ENCODE results near the gene TSEN54. TPM values are rescaled to one million over a fixed set of nuclear protein-coding genes. Genes with fewer than 3 reads are reported as not detected.

Gene TSEN54
- total and polyA plus RNA-seq, 8 donors = 15.8 to 54.0 (median 38.9) TPM

- no peak overlapping the region for H3K27ac ChIP-seq
- peaks cover 0 to 75% of the 10 kb centered on the region in 2 donors for H3K36me3 ChIP-seq
- H3K27me3 ChIP-seq = no peaks in the 10 kb centered on the region
- no peak for TF ChIP-seq CTCF (IDR thresholded peaks at IDR 0.05)
- no peaks in the 10 kb centered on the region for H3K9me3 ChIP-seq
- H3K4me3 ChIP-seq = no peak overlapping the region
- no peak for DNase-seq
- intact Hi-C loops (cut with DNase I) = no loop called here
- no peaks in the 10 kb centered on the region for H3K4me1 ChIP-seq
- ATAC-seq = no peak
Observed at GRCh38 chr17:75563063-75563758, 46.9 kb downstream of the TSEN54 start.

- ATAC-seq = no peak
- intact Hi-C loops (cut with DNase I) = no loop called here
- Histone ChIP-seq H3K36me3 (peaks cover 0 to 79% of the 10 kb centered on the region in 2 donors), H3K27ac (no peak overlapping the region), H3K4me3 (no peak overlapping the region), H3K27me3 (no peaks in the 10 kb centered on the region), H3K4me1 (no peaks in the 10 kb centered on the region), H3K9me3 (no peaks in the 10 kb centered on the region)
- no peak for DNase-seq
- TF ChIP-seq CTCF (IDR thresholded peaks at IDR 0.05) = no peak
Observed at GRCh38 chr17:75564195-75564594, 47.9 kb downstream of the TSEN54 start.

DNA sequence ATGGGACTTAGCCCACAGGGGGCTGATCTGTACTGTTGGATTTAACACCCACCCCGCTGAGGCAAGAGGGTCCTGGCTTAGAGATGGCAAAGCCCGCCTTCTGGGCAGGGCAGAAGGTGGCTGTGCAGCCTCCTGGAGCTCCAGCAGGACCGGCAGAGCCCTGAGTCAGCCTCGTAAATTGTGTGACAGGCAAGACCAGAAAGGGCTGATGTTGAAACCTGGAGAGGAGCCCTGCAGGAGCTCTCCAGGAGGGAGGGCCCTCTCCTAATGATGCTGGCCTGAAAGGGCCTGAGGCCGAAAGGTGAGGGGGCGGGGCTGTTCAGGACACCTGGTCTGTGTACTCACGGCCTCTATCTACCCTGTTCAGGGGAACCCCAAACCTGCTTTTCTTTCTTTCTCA, 48.7 kb downstream of the TSEN54 start:
- Histone ChIP-seq H3K36me3 (peaks cover 0 to 79% of the 10 kb centered on the region in 2 donors), H3K9me3 (no peaks in the 10 kb centered on the region), H3K4me3 (no peak overlapping the region), H3K27me3 (no peaks in the 10 kb centered on the region), H3K27ac (no peak overlapping the region), H3K4me1 (no peaks in the 10 kb centered on the region)
- ATAC-seq (peak; percentile 75), DNase-seq (no peak)
- intact Hi-C loops (cut with DNase I) = no loop called here
- no peak for TF ChIP-seq CTCF (IDR thresholded peaks at IDR 0.05)

GRCh38 chr17:75565618-75566017, 49.3 kb downstream of the TSEN54 start:
- intact Hi-C loops (cut with DNase I) = no loop called here
- peaks cover 0 to 79% of the 10 kb centered on the region in 2 donors for H3K36me3 ChIP-seq

GRCh38 chr17:75566416-75566815, 50.1 kb downstream of the TSEN54 start:
- Histone ChIP-seq H3K4me1 (peaks cover 0 to 8% of the 10 kb centered on the region in 2 donors), H3K27me3 (no peaks in the 10 kb centered on the region), H3K4me3 (no peak overlapping the region), H3K9me3 (no peaks in the 10 kb centered on the region), H3K27ac (no peak overlapping the region), H3K36me3 (peaks cover 0 to 85% of the 10 kb centered on the region in 2 donors)
- intact Hi-C loops (cut with DNase I) = no loop called here
- DNase-seq (no peak), ATAC-seq (no peak)
- no peak for TF ChIP-seq CTCF (IDR thresholded peaks at IDR 0.05)

More at GRCh38 chr17:75565618-75566017, 49.3 kb downstream of the TSEN54 start:
- Histone ChIP-seq H3K9me3 (no peaks in the 10 kb centered on the region), H3K4me1 (peaks cover 0 to 1% of the 10 kb centered on the region in 2 donors), H3K27me3 (no peaks in the 10 kb centered on the region), H3K27ac (no peak overlapping the region), H3K4me3 (no peak overlapping the region)
- DNase-seq (no peak), ATAC-seq (no peak)
- TF ChIP-seq CTCF (IDR thresholded peaks at IDR 0.05) = no peak

Measured in left lung (tissue), 10 donors.